Astrocyte of the cerebellum (primary cell): ENCODE measurements around the gene MMP28.

Experiments
- DNase-seq: peaks from one replicate; pipeline ENCODE4 v3.0.0-alpha.2; 2011; ENCODE audit warnings: low read depth
- H3K4me3 ChIP-seq: 2 replicates; pipeline ENCODE4 v1.5.1; 2011; ENCODE audit warnings: mild to moderate bottlenecking, low read depth, low read length, moderate library complexity
- CTCF ChIP-seq: IDR thresholded peaks from 2 replicates; pipeline ENCODE4 v1.5.1; 2012; ENCODE audit warnings: low read length, low read depth, moderate library complexity, mild to moderate bottlenecking; ENCODE audit errors: missing control alignments
- in situ Hi-C: cut with HindIII; loops from 2 replicates; pipeline ENCODE4 v1.10.0; 2017; ENCODE audit warnings: low sequenced_read_pairs

Gene MMP28

GRCh38 chr17:35748341-35748841, 47.0 kb downstream of the MMP28 start:
- DNase-seq = no peak
- in situ Hi-C loops = no loop called here
- TF ChIP-seq CTCF = no peak
- H3K4me3 ChIP-seq = no peak overlapping the region

GRCh38 chr17:35747540-35748017, 47.9 kb downstream of the MMP28 start:
- peak; percentile 75 for DNase-seq
- in situ Hi-C loops = no loop called here
- peak; percentile 78 for TF ChIP-seq CTCF
- H3K4me3 ChIP-seq = no peak overlapping the region

DNA sequence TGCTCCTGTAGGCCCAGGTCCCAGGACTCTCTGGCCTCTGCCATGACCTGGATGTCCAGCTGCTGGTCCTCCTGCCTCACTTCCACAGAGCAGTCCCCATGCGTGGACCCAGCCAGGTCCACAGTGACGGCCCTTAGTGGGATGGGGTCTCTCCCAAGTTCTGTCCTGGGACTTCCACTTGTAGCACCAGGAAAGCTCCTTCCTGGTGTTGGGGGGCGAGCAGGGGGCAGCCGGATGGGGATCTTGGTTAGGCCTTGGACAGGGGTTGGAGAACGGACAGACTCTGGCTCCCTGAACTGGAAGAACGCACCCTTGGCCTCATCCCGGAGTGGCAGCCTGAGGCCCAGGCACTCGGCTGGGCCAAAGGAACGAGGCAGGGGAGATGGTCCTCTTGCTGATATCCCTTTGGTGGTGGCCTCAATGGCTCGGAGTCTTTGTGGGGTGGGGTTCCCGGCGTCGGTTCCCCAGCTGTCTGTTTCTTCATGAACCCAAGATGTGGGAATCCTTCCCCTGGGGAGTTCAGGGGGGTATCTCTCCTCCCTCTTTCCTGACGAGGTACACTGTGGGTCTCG, 49.6 kb downstream of the MMP28 start:
- no peak for DNase-seq
- no peak overlapping the region for H3K4me3 ChIP-seq
- no peak for TF ChIP-seq CTCF
- in situ Hi-C loops = no loop called here

GRCh38 chr17:35745246-35745645, 50.2 kb downstream of the MMP28 start:
- no peak overlapping the region for H3K4me3 ChIP-seq
- no peak for DNase-seq
- TF ChIP-seq CTCF = no peak
- in situ Hi-C loops = no loop called here

- no peak for TF ChIP-seq CTCF
- DNase-seq = no peak
- H3K4me3 ChIP-seq = no peak overlapping the region
- in situ Hi-C loops = no loop called here
These were observed 50.6 kb downstream of the MMP28 start for GRCh38 chr17:35744830-35745229.

GRCh38 chr17:35743626-35744328, 51.7 kb downstream of the MMP28 start:
- peak; percentile 27 for DNase-seq
- no peak overlapping the region for H3K4me3 ChIP-seq
- no peak for TF ChIP-seq CTCF
- in situ Hi-C loops = no loop called here
